Colonic mucosa (tissue), 4 donors: ENCODE data around the gene IL13RA2. TPM values are rescaled to one million over a fixed set of nuclear protein-coding genes. Genes with fewer than 3 reads are reported as not detected.

Experiments
- DNase-seq: peaks from one replicate; pipeline ENCODE4 v3.0.0-alpha.2; 2020
- H3K27ac ChIP-seq: fragments of 200-600 bp; one replicate; pipeline ENCODE4 v1.8.0; 2021
- H3K27me3 ChIP-seq: fragments of 200-600 bp; one replicate; pipeline ENCODE4 v1.8.0; 2021
- H3K36me3 ChIP-seq: fragments of 200-600 bp; one replicate; pipeline ENCODE4 v1.8.0; 2021
- H3K4me1 ChIP-seq: fragments of 200-600 bp; one replicate; pipeline ENCODE4 v1.8.0; 2021; ENCODE audit warnings: mild to moderate bottlenecking
- H3K4me3 ChIP-seq: fragments of 200-600 bp; one replicate; pipeline ENCODE4 v1.8.0; 2021
- H3K9ac ChIP-seq, 2 donors: one replicate each; pipeline ENCODE4 v1.7.0; 2013; ENCODE audit warnings: control low read depth in 2 of 2, low read depth in 2 of 2, low read length in 2 of 2
- H3K9me3 ChIP-seq: fragments of 200-600 bp; one replicate; pipeline ENCODE4 v1.8.0; 2021
- intact Hi-C: fragments of 100-400 bp; cut with DNase I; formaldehyde crosslinking; loops from one replicate; pipeline ENCODE4 v1.14.1; 2022
- total RNA-seq, 2 donors: library from RNA; stranded (reverse); fragmentation: NEBNext Ultra II Directional in 1 of 2; extraction: Animal tissue kit (Norgen Biotek cat#: 25700) in 1 of 2; gene quantifications; one replicate each; pipeline ENCODE4 v1.2.1, GENCODE V29; 2021
- TF ChIP-seq, protein P1 (sequence below): fragments of 200-600 bp; IDR thresholded peaks from one replicate; pipeline ENCODE4 v1.8.0; 2022; ENCODE audit warnings: antibody characterized with exemption, mild to moderate bottlenecking
- donor health status: healthy.
- donor health status: DM: no; HTN: no; CAD: no.
- donor health status: DM: no; HTN: no; CAD: no.

IL13RA2 gene
- total RNA-seq, 2 donors from 2014 or later, result 0.37 TPM; not detected in 1

DNA sequence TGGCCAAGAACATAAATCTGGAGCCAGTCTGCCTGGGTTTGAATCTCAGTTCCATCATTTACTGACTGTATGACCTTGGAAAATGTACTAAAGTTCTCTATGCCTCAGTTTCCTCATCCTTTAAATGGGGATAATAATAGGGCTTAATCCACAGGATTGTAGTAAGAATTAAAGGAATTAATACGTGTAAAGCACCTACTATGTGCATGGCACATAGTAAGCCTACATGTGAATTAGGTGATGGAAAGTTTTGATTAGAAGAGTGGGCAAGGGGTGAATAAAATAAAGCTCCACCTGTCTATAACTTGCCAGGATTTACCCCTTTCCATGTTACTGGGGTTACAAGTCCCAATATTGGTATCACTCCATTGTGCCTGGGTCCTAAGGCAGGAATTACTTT, 35.8 kb upstream of the IL13RA2 start:
- TF ChIP-seq, protein P1, sequence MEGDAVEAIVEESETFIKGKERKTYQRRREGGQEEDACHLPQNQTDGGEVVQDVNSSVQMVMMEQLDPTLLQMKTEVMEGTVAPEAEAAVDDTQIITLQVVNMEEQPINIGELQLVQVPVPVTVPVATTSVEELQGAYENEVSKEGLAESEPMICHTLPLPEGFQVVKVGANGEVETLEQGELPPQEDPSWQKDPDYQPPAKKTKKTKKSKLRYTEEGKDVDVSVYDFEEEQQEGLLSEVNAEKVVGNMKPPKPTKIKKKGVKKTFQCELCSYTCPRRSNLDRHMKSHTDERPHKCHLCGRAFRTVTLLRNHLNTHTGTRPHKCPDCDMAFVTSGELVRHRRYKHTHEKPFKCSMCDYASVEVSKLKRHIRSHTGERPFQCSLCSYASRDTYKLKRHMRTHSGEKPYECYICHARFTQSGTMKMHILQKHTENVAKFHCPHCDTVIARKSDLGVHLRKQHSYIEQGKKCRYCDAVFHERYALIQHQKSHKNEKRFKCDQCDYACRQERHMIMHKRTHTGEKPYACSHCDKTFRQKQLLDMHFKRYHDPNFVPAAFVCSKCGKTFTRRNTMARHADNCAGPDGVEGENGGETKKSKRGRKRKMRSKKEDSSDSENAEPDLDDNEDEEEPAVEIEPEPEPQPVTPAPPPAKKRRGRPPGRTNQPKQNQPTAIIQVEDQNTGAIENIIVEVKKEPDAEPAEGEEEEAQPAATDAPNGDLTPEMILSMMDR, result no peak
- intact Hi-C loops, result no loop called here
- no peak overlapping the region for H3K27ac ChIP-seq

GRCh38 chrX:115047715-115048114, 30.3 kb upstream of the IL13RA2 start:
- no peak for DNase-seq
- no peaks in the 10 kb centered on the region for H3K9me3 ChIP-seq
- no peaks in the 10 kb centered on the region for H3K27me3 ChIP-seq
- TF ChIP-seq, protein P1, result no peak
- no peak overlapping the region for H3K27ac ChIP-seq
- intact Hi-C loops, result no loop called here
- H3K36me3 ChIP-seq, result no peaks in the 10 kb centered on the region
- no peaks in the 10 kb centered on the region for H3K4me1 ChIP-seq
- H3K4me3 ChIP-seq, result no peak overlapping the region
- H3K9ac ChIP-seq, result no peak overlapping the region

More for the DNA sequence above, 35.8 kb upstream of the IL13RA2 start:
- DNase-seq, result no peak
- no peak overlapping the region for H3K4me3 ChIP-seq
- H3K4me1 ChIP-seq, result no peaks in the 10 kb centered on the region
- H3K9ac ChIP-seq, result no peak overlapping the region
- no peaks in the 10 kb centered on the region for H3K27me3 ChIP-seq
- H3K36me3 ChIP-seq, result no peaks in the 10 kb centered on the region
- no peaks in the 10 kb centered on the region for H3K9me3 ChIP-seq

- intact Hi-C loops, result no loop called here
- no peaks in the 10 kb centered on the region for H3K36me3 ChIP-seq
- no peak overlapping the region for H3K27ac ChIP-seq
- H3K4me3 ChIP-seq, result no peak overlapping the region
- DNase-seq, result no peak
- TF ChIP-seq, protein P1, result no peak
- H3K4me1 ChIP-seq, result no peaks in the 10 kb centered on the region
- no peaks in the 10 kb centered on the region for H3K27me3 ChIP-seq
- no peak overlapping the region for H3K9ac ChIP-seq
- H3K9me3 ChIP-seq, result no peaks in the 10 kb centered on the region
These were observed 29.8 kb upstream of the IL13RA2 start for GRCh38 chrX:115047181-115047580.

GRCh38 chrX:115040417-115040816, 23.0 kb upstream of the IL13RA2 start:
- TF ChIP-seq, protein P1, result no peak
- Histone ChIP-seq H3K9ac (no peak overlapping the region), H3K4me1 (no peaks in the 10 kb centered on the region), H3K9me3 (no peaks in the 10 kb centered on the region), H3K4me3 (no peak overlapping the region), H3K36me3 (no peaks in the 10 kb centered on the region), H3K27ac (no peak overlapping the region), H3K27me3 (no peaks in the 10 kb centered on the region)
- no peak for DNase-seq
- intact Hi-C loops, result no loop called here

DNA sequence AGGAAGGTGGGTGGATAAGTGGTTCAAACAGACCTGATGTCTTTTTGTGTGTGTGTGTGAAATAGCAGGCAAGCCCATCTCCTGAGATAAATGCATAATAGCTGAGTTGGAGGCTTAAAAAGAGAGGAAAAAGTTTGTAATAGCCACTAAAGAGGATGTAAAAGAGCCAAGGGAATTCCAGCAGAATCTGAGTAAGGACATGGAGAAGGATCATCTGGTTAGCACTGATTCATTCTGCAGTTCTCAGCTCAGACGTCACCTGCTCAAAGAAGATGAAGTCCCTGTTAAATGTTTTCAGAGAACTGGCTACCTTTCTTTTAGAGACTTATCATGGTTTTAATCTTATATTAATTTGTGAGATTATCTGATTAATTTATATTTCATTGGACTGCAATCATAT, 21.0 kb upstream of the IL13RA2 start:
- no peak overlapping the region for H3K27ac ChIP-seq
- no peaks in the 10 kb centered on the region for H3K9me3 ChIP-seq
- TF ChIP-seq, protein P1, result no peak
- H3K36me3 ChIP-seq, result no peaks in the 10 kb centered on the region
- H3K9ac ChIP-seq, result no peak overlapping the region
- no peak overlapping the region for H3K4me3 ChIP-seq
- intact Hi-C loops, result no loop called here
- no peak for DNase-seq
- no peaks in the 10 kb centered on the region for H3K4me1 ChIP-seq
- no peaks in the 10 kb centered on the region for H3K27me3 ChIP-seq

DNA sequence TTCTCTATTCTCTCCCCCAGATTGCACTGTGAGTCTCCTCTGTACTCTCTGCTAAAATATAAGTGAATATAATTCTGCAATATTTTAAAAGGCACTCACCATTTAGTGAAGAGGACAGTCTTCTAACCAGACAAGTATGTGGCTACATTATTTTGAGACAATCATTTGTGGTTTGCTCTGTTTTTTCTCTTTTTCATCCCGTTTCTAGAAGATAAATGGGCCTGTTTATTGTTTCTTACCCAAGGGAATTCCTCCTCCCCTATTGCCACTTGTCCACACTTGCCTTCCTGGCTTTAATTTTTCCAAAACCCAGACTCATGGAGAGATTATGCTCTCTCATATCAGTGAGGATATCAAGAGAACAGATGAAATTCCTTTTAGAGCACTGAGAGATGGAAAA, 18.6 kb upstream of the IL13RA2 start:
- no peak for DNase-seq
- no peaks in the 10 kb centered on the region for H3K9me3 ChIP-seq
- H3K4me1 ChIP-seq, result no peaks in the 10 kb centered on the region
- TF ChIP-seq, protein P1, result no peak
- H3K27me3 ChIP-seq, result no peaks in the 10 kb centered on the region
- H3K36me3 ChIP-seq, result no peaks in the 10 kb centered on the region
- no peak overlapping the region for H3K4me3 ChIP-seq
- H3K27ac ChIP-seq, result no peak overlapping the region
- H3K9ac ChIP-seq, result no peak overlapping the region
- intact Hi-C loops, result no loop called here
